GM19023 (cell line): ENCODE measurements around the gene OMP.

Experiments
- ATAC-seq: cut with Tn5 transposase; IDR thresholded peaks from one replicate; pipeline ENCODE4 v1.9.1; 2021; ENCODE audit warnings: mild to moderate bottlenecking, moderate library complexity; ENCODE audit not compliant: unreplicated experiment

OMP gene

GRCh38 chr11:77101043-77101537, 1.6 kb upstream of the OMP start:
- ATAC-seq = no peak

GRCh38 chr11:77103319-77103718, 679 bp downstream of the OMP start:
- no peak for ATAC-seq

- ATAC-seq = no peak
These were observed 2.1 kb downstream of the OMP start for GRCh38 chr11:77104727-77105126.

- ATAC-seq = no peak
These were observed 3.7 kb downstream of the OMP start for GRCh38 chr11:77106321-77106720.

GRCh38 chr11:77106759-77107158, 4.1 kb downstream of the OMP start:
- no peak for ATAC-seq

- ATAC-seq = no peak
These were observed 5.3 kb downstream of the OMP start for GRCh38 chr11:77107950-77108349.

GRCh38 chr11:77108436-77108835, 5.8 kb downstream of the OMP start:
- ATAC-seq = no peak

GRCh38 chr11:77109236-77110019, 6.8 kb downstream of the OMP start:
- no peak for ATAC-seq

- no peak for ATAC-seq
These were observed 8.2 kb downstream of the OMP start for GRCh38 chr11:77110836-77111235.

GRCh38 chr11:77111277-77111676, 8.6 kb downstream of the OMP start:
- ATAC-seq = no peak

- ATAC-seq = no peak
These were observed 9.3 kb downstream of the OMP start for GRCh38 chr11:77111946-77112345.

- ATAC-seq = no peak
These were observed 10.2 kb downstream of the OMP start for GRCh38 chr11:77112641-77113381.

GRCh38 chr11:77113382-77114088, 10.9 kb downstream of the OMP start:
- ATAC-seq = no peak

- ATAC-seq = no peak
These were observed 11.4 kb downstream of the OMP start for GRCh38 chr11:77114089-77114463.

- ATAC-seq = no peak
These were observed 12.6 kb downstream of the OMP start for GRCh38 chr11:77115181-77115611.

GRCh38 chr11:77115956-77116355, 13.3 kb downstream of the OMP start:
- ATAC-seq = no peak

GRCh38 chr11:77117492-77117891, 14.9 kb downstream of the OMP start:
- ATAC-seq = no peak

GRCh38 chr11:77118086-77118485, 15.4 kb downstream of the OMP start:
- no peak for ATAC-seq

- ATAC-seq = no peak
These were observed 16.3 kb downstream of the OMP start for GRCh38 chr11:77118971-77119370.

- no peak for ATAC-seq
These were observed 16.9 kb downstream of the OMP start for GRCh38 chr11:77119531-77119936.

GRCh38 chr11:77120571-77120970, 17.9 kb downstream of the OMP start:
- no peak for ATAC-seq
